ENCODE measurements around the gene EXT2. TPM values are rescaled to one million over a fixed set of nuclear protein-coding genes. Genes with fewer than 3 reads are reported as not detected.
A peak's percentile ranks its signal among the peaks of the same experiment; 100 is the strongest.

Gene EXT2
- total RNA-seq, 1 donor from 2014 or later: 67.7 TPM

DNA sequence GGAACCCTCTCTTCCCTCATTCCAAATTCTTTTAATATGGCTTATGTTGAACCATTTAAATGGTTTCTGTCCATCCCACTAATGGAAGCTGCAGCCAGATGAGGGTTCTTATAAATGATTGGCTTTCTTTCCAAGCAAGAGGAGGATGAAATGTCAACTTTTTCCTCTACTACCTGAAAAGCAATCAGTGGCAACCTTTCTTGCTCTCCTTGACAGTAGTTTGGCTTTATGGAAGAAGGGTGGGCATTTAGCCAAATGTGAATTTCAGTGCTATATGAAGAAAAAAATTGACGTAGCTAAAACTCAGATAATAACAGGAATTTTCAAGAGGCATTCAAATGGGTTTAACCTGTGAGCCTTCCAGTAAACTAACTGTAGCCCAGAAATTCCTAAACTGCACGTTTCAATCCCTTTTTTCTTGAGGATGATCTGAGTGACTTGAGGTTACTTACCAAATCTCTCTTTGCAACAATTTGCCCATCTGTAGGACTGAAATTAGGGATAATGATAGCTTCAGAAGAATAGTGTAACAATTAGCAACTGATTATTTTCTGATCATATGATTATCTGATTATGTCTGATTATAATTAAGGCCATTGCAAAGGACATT is 90.9 kb downstream of the EXT2 start:
- FAIRE-seq: no peak
- no peak overlapping the region for H3K4me3 ChIP-seq (ENCODE audit: insufficient read depth, low read depth, low read length)
- no peak overlapping the region for H2AFZ ChIP-seq (ENCODE audit: low read depth, low read length)
- no peak overlapping the region for H3K4me2 ChIP-seq (ENCODE audit: low read length)
- peaks cover 5% of the 10 kb centered on the region for H3K4me1 Mint-ChIP-seq (ENCODE audit: low read depth, unreplicated experiment)
- H3K4me3 Mint-ChIP-seq (ENCODE audit: unreplicated experiment): no peak overlapping the region
- no peak for DNase-seq (ENCODE audit: low read depth)
- peaks cover 22% of the 10 kb centered on the region for H3K36me3 Mint-ChIP-seq (ENCODE audit: low read depth, unreplicated experiment)
- H3K27ac ChIP-seq (ENCODE audit: low read depth, low read length): no peak overlapping the region
- H3K27me3 Mint-ChIP-seq (ENCODE audit: low read depth, unreplicated experiment): no peaks in the 10 kb centered on the region
- no peaks in the 10 kb centered on the region for H3K4me1 ChIP-seq (ENCODE audit: insufficient read depth, low read length)
- no peaks in the 10 kb centered on the region for H3K9me3 ChIP-seq (ENCODE audit: insufficient read depth, low read depth, low read length)
- H3K9ac ChIP-seq (ENCODE audit: low read length): no peak overlapping the region
- TF ChIP-seq EZH2 (IDR thresholded peaks at IDR 0.05; ENCODE audit: insufficient read depth, low read length): no peak
- TF ChIP-seq, protein P1, sequence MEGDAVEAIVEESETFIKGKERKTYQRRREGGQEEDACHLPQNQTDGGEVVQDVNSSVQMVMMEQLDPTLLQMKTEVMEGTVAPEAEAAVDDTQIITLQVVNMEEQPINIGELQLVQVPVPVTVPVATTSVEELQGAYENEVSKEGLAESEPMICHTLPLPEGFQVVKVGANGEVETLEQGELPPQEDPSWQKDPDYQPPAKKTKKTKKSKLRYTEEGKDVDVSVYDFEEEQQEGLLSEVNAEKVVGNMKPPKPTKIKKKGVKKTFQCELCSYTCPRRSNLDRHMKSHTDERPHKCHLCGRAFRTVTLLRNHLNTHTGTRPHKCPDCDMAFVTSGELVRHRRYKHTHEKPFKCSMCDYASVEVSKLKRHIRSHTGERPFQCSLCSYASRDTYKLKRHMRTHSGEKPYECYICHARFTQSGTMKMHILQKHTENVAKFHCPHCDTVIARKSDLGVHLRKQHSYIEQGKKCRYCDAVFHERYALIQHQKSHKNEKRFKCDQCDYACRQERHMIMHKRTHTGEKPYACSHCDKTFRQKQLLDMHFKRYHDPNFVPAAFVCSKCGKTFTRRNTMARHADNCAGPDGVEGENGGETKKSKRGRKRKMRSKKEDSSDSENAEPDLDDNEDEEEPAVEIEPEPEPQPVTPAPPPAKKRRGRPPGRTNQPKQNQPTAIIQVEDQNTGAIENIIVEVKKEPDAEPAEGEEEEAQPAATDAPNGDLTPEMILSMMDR (IDR thresholded peaks at IDR 0.05; ENCODE audit: insufficient read depth, low read depth, low read length): no peak
- no peak overlapping the region for H3K27ac Mint-ChIP-seq (ENCODE audit: unreplicated experiment)
- H3K9me3 Mint-ChIP-seq (ENCODE audit: unreplicated experiment): peaks cover 13% of the 10 kb centered on the region
- no peaks in the 10 kb centered on the region for H4K20me1 ChIP-seq (ENCODE audit: insufficient read depth, low read length)
- no peaks in the 10 kb centered on the region for H3K27me3 ChIP-seq (ENCODE audit: insufficient read depth, low read length)
- no peaks in the 10 kb centered on the region for H3K36me3 ChIP-seq (ENCODE audit: insufficient read depth, low read length)
- no peaks in the 10 kb centered on the region for H3K79me2 ChIP-seq (ENCODE audit: insufficient read depth, low read length)

DNA sequence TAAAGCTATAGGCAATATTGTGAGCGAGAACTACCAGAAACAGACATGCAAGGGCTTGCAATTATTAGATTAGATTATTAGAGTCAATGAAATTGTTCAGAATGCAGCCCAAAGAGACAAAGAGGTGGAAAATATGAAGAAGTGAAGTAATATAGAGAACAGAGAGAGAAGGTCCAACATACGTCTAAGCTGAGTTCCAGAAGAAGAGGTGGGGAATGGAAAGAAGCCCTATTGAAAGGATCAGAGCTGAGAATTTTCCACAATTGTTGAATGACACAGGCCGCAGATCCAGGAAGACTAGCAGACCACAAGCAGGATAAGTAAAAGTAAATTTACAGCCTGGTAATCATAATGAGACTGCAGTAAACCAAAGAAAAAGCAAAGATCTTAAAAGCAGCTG is 93.2 kb downstream of the EXT2 start:
- H3K27me3 Mint-ChIP-seq (ENCODE audit: low read depth, unreplicated experiment): no peaks in the 10 kb centered on the region
- FAIRE-seq: no peak
- H3K9me3 ChIP-seq (ENCODE audit: insufficient read depth, low read depth, low read length): no peaks in the 10 kb centered on the region
- H3K4me2 ChIP-seq (ENCODE audit: low read length): no peak overlapping the region
- H3K27ac Mint-ChIP-seq (ENCODE audit: unreplicated experiment): no peak overlapping the region
- DNase-seq (ENCODE audit: low read depth): peak; percentile 12
- no peak overlapping the region for H3K27ac ChIP-seq (ENCODE audit: low read depth, low read length)
- no peak overlapping the region for H3K4me3 Mint-ChIP-seq (ENCODE audit: unreplicated experiment)
- peaks cover 23% of the 10 kb centered on the region for H3K36me3 Mint-ChIP-seq (ENCODE audit: low read depth, unreplicated experiment)
- peaks cover 13% of the 10 kb centered on the region for H3K9me3 Mint-ChIP-seq (ENCODE audit: unreplicated experiment)
- no peaks in the 10 kb centered on the region for H3K79me2 ChIP-seq (ENCODE audit: insufficient read depth, low read length)
- TF ChIP-seq EZH2 (IDR thresholded peaks at IDR 0.05; ENCODE audit: insufficient read depth, low read length): no peak
- TF ChIP-seq, protein P1 (IDR thresholded peaks at IDR 0.05; ENCODE audit: insufficient read depth, low read depth, low read length): no peak
- no peaks in the 10 kb centered on the region for H3K27me3 ChIP-seq (ENCODE audit: insufficient read depth, low read length)
- H3K4me1 Mint-ChIP-seq (ENCODE audit: low read depth, unreplicated experiment): peaks cover 5% of the 10 kb centered on the region
- H2AFZ ChIP-seq (ENCODE audit: low read depth, low read length): no peak overlapping the region
- H3K36me3 ChIP-seq (ENCODE audit: insufficient read depth, low read length): no peaks in the 10 kb centered on the region
- no peaks in the 10 kb centered on the region for H4K20me1 ChIP-seq (ENCODE audit: insufficient read depth, low read length)
- no peak overlapping the region for H3K4me3 ChIP-seq (ENCODE audit: insufficient read depth, low read depth, low read length)
- H3K4me1 ChIP-seq (ENCODE audit: insufficient read depth, low read length): no peaks in the 10 kb centered on the region
- H3K9ac ChIP-seq (ENCODE audit: low read length): no peak overlapping the region

All from astrocyte (in vitro differentiated cells and primary cell).